Measurements from ENCODE around the gene TLX2. TPM values are rescaled to one million over a fixed set of nuclear protein-coding genes. Genes with fewer than 3 reads are reported as not detected.

The TLX2 gene
- total and polyA plus RNA-seq, 2 of the 13 experiments (the other 11 are each of a cell fraction or from before 2014, with no cell fraction given): 0.05 to 0.20 TPM

DNA sequence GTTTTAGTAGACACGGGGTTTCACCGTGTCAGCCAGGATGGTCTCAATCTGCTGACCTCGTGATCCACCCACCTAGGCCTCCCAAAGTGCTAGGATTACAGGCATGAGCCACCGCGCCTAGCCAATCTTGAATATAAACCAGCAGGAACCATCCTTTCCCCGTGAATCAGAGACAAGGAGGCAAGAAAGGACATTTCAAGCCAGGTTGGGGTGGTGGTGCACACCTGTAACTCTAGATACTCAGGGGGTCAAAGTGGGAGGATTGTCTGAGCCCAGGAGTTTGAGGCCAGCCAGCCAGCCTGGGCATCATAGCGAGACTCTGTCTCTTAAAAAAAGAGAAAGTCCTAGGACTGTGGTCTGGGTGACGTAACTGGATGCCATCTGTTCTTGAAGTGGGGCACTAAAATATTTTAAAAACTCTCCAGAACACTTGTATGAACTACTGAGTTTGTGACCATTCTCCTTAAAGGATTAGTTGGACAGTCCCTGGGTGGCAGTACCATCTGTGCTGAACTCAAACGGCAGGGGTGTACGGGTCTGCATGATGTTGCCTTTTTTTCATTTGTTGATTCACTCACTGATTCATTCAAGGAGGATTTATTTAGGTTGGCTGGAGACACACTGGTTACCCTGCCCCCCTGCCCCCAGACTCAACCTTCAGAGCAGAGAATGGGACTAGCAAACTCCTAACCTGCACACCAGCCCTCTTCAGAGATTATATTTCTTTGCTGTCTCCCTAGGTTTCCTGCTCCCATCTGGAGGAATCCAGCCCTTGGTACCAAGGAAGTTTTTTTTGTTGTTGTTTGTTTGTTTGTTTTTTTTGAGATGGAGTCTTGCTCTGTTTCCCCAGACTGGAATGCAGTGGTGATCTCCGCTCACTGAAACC, 2.9 kb upstream of the TLX2 start:
- DNase-seq (ENCODE audit: low spot score) (no peak), ATAC-seq (no peak), FAIRE-seq (no peak)
- no peak overlapping the region for H3K27ac ChIP-seq (ENCODE audit: extremely low read length, insufficient read depth, low read length)
- CTCF ChIA-PET (ENCODE audit: low intra/inter-chr PET ratio, low total read pairs): no interaction called here
- H2AFZ ChIP-seq (ENCODE audit: low read length): no peak overlapping the region
- H3K9ac ChIP-seq (ENCODE audit: insufficient read depth, low read depth, low read length): no peak overlapping the region
- BruUV-seq (replicated peaks): no TSS peak
- peaks cover 8% of the 10 kb centered on the region for H3K79me2 ChIP-seq (ENCODE audit: insufficient read depth, low read length)
- H3K4me3 ChIP-seq (replicated peaks in 1 of 3; ENCODE audit: insufficient read depth in 1 of 3, low read depth in 2 of 3, low read length in 3 of 3): no peak overlapping the region; a peak in 1 of 6 replicates
- H3K27me3 ChIP-seq (ENCODE audit: control insufficient read depth in 1 of 2, insufficient read depth in 2 of 2, low read length in 2 of 2): no peaks in the 10 kb centered on the region; a peak in 1 of 5 replicates
- 51% methylated on average over 11 of the region's 11 CpGs for WGBS (ENCODE audit: low lambda C conversion rate)
- H3K36me3 ChIP-seq (replicated peaks in 1 of 2; ENCODE audit: control insufficient read depth in 1 of 2, insufficient read depth in 2 of 2, low read length in 2 of 2): no peaks in the 10 kb centered on the region; a peak in 1 of 5 replicates
- in situ Hi-C loops (cut with HindIII; ENCODE audit: extremely low pct_ligation_motif_present, low pct_unique_long_range_greater_than_20kb): no loop called here
- H3K4me1 ChIP-seq (ENCODE audit: insufficient read depth, low read length): peaks cover 61% of the 10 kb centered on the region
- no peaks in the 10 kb centered on the region for H3K9me3 ChIP-seq (ENCODE audit: low read length)
- intact Hi-C loops (cut with micrococcal nuclease; ENCODE audit: unreplicated experiment): no loop called here
- POLR2A ChIA-PET: interaction anchor here (0.6 to 16.5 kb wide), 10 partner anchors 9 to 312 kb away, joined by 3 to 795 read pairs (median 8); partner anchors contain the start of genes AUP1, CCDC142, DQX1 and HTRA2
- H3K4me2 ChIP-seq (ENCODE audit: low read depth, low read length): 0 out of 2 replicates have a peak overlapping the region, but pooled peaks have one; percentile 0
- H4K20me1 ChIP-seq (ENCODE audit: insufficient read depth, low read length): no peaks in the 10 kb centered on the region
- TF ChIP-seq ZNF12 (CRISPR knock-in tag; IDR thresholded peaks at IDR 0.05): no peak
- TF ChIP-seq AKAP8 (CRISPR knock-in tag; IDR thresholded peaks at IDR 0.05): peak; percentile 25; the same call in 1 of the 2 replicates
- no peak for TF ChIP-seq ZNF383 (CRISPR knock-in tag; IDR thresholded peaks at IDR 0.05; ENCODE audit: borderline replicate concordance)
- 0 out of 2 replicates have a peak, but pooled peaks have one; percentile 46 for TF ChIP-seq HIVEP1 (CRISPR knock-in tag; IDR thresholded peaks at IDR 0.05)
- TF ChIP-seq PTBP1 (IDR thresholded peaks at IDR 0.05; ENCODE audit: low read depth, low read length, poor library complexity, severe bottlenecking): no peak
- 0 out of 2 replicates have a peak, but pooled peaks have one; percentile 47 for TF ChIP-seq GZF1 (CRISPR knock-in tag; IDR thresholded peaks at IDR 0.05)
- TF ChIP-seq ZBTB38 (CRISPR knock-in tag; IDR thresholded peaks at IDR 0.05): no peak
- 0 out of 2 replicates have a peak, but pooled peaks have one; percentile 8 for TF ChIP-seq ZNF121 (CRISPR knock-in tag; IDR thresholded peaks at IDR 0.05)
- TF ChIP-seq POGZ (CRISPR knock-in tag; IDR thresholded peaks at IDR 0.05): no peak
- TF ChIP-seq CAMTA2 (CRISPR knock-in tag; IDR thresholded peaks at IDR 0.05; ENCODE audit: borderline replicate concordance): 0 out of 2 replicates have a peak, but pooled peaks have one; percentile 72
- TF ChIP-seq KDM2A (CRISPR knock-in tag; IDR thresholded peaks at IDR 0.05; ENCODE audit: borderline replicate concordance, low read depth): 0 out of 2 replicates have a peak, but pooled peaks have one; percentile 30
- TF ChIP-seq, protein P1, sequence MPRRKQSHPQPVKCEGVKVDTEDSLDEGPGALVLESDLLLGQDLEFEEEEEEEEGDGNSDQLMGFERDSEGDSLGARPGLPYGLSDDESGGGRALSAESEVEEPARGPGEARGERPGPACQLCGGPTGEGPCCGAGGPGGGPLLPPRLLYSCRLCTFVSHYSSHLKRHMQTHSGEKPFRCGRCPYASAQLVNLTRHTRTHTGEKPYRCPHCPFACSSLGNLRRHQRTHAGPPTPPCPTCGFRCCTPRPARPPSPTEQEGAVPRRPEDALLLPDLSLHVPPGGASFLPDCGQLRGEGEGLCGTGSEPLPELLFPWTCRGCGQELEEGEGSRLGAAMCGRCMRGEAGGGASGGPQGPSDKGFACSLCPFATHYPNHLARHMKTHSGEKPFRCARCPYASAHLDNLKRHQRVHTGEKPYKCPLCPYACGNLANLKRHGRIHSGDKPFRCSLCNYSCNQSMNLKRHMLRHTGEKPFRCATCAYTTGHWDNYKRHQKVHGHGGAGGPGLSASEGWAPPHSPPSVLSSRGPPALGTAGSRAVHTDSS (CRISPR knock-in tag; conservative IDR thresholded peaks at IDR 0.05): no peak
- TF ChIP-seq, protein P2, sequence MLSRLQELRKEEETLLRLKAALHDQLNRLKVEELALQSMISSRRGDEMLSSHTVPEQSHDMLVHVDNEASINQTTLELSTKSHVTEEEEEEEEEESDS (CRISPR knock-in tag; IDR thresholded peaks at IDR 0.05; ENCODE audit: borderline replicate concordance): no peak
- TF ChIP-seq NONO (IDR thresholded peaks at IDR 0.05): no peak
- TF ChIP-seq NONO (CRISPR knock-in tag; conservative IDR thresholded peaks at IDR 0.05): peak; percentile 39; the same call in 1 of the 2 replicates
- no peak for TF ChIP-seq NR2F6 (IDR thresholded peaks at IDR 0.05)
- TF ChIP-seq NR2F6 (CRISPR knock-in tag; IDR thresholded peaks at IDR 0.05): no peak
- TF ChIP-seq SRF (IDR thresholded peaks at IDR 0.05; ENCODE audit: low read depth, low read length): no peak
- no peak for TF ChIP-seq SYNCRIP (IDR thresholded peaks at IDR 0.05; ENCODE audit: insufficient read depth, low read depth, low read length)
- TF ChIP-seq, protein P3, sequence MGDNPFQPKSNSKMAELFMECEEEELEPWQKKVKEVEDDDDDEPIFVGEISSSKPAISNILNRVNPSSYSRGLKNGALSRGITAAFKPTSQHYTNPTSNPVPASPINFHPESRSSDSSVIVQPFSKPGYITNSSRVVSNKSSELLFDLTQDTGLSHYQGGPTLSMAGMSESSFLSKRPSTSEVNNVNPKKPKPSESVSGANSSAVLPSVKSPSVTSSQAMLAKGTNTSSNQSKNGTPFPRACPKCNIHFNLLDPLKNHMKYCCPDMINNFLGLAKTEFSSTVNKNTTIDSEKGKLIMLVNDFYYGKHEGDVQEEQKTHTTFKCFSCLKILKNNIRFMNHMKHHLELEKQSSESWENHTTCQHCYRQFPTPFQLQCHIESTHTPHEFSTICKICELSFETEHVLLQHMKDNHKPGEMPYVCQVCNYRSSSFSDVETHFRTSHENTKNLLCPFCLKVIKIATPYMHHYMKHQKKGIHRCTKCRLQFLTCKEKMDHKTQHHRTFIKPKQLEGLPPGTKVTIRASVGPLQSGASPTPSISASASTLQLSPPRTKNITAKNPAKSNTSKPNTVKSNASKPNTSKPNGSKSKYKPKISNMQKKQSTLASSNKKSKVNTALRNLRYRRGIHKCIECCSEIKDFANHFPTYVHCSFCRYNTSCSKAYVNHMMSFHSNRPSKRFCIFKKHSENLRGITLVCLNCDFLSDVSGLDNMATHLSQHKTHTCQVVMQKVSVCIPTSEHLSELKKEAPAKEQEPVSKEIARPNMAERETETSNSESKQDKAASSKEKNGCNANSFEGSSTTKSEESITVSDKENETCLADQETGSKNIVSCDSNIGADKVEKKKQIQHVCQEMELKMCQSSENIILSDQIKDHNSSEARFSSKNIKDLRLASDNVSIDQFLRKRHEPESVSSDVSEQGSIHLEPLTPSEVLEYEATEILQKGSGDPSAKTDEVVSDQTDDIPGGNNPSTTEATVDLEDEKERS (CRISPR knock-in tag; IDR thresholded peaks at IDR 0.05): peak; percentile 65; the same call in 1 of the 2 replicates

Data from HepG2 (cell line).